Stimulated activated CD4-positive, alpha-beta T cell treated with anti-CD3 and anti-CD28 coated beads, Interleukin-2, amount 100 ng/mL, for 24 hours (primary cell): ENCODE measurements around the gene ZFAND3.
"Not testable (repeated sequence)": the region's sequence is repeated elsewhere in the genome, so short reads cannot be mapped to it uniquely, and the experiment has no call there.

Experiments
- DNase-seq, 2 donors: peaks; one replicate each; pipeline ENCODE4 v3.0.0-alpha.2; 2020

Gene ZFAND3

GRCh38 chr6:38016824-38017223 is 197.3 kb downstream of the ZFAND3 start:
- DNase-seq = no peak

GRCh38 chr6:38018755-38019165 is 199.2 kb downstream of the ZFAND3 start:
- DNase-seq = no peak

DNA sequence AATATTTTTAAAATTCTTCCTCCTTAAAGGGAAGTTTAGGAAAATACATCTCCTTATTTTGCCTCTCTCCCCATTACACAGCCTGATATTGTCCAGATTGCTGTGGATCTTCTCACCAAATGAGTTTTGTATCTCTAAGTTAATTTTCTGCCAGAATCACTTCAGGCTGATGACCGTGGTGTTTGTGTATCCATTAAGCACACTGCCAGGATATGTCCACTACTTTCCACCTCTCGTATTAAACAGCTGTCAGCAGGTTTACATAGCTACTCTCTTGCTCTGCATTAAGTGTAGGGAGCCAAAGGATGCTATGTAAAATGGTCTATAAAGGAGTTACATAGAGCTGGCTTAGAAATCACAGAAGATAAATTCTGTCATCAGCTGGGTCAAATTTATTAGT is 201.1 kb downstream of the ZFAND3 start:
- no peak for DNase-seq

DNA sequence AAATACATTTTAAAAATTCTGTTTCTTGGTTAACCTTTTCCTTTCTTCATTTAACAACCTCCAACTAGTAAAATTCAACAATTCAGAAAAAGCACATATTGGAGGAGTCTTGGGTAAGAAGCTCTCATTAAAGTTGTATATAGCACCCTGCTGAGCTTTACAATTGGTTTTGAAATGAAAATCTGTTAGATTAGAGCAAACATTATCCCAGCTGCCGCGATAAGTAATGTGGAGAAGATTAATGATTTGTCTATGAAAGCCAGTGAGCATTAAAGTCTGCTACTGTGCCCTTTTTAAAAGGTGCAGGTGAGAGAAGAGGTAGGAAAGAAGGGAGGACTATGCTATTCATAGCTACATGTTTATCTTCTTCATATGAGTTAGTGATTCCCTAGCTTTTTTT is 201.5 kb downstream of the ZFAND3 start:
- no peak for DNase-seq

DNA sequence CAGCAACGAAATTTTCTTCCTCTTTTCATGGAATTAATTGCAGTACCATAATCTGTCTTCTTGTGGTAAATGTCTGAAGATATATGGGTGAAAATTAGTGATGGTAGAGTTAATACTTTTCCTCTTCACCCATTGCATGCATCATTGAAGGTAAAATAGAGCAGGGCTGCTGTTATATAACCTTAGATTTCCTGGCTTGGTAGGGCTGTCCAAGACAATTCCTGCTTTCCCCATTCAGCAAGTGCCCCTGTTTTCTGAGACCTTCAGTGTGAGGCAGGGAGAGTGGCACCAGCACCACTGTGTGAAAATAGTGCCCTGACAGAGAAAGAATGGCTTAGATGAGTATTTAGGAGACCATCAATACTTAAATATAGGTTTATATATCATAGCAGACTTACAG is 202.0 kb downstream of the ZFAND3 start:
- DNase-seq = no peak

- DNase-seq = no peak
These were observed 203.2 kb downstream of the ZFAND3 start for GRCh38 chr6:38022688-38023087.

GRCh38 chr6:38024908-38025307 is 205.4 kb downstream of the ZFAND3 start:
- no peak for DNase-seq

DNA sequence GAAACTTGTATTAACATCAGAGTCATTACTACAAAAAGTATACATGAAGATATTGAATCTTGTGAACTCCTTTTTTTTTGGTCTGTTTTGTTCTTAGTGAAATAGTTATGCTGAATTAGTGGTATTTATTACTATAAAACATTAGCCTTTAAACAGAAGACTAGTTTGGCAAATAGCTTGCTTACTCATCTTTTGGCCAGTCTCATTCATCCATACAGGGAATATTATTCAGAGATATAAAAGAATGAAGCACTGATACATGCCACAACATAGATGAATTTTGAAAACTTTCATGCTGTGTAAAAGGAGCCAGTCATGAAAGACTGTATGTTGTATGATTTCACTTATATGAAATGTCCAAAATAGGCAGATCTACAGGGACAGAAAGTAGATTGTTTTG is 205.9 kb downstream of the ZFAND3 start:
- no peak for DNase-seq

- DNase-seq = no peak
These were observed 208.3 kb downstream of the ZFAND3 start for GRCh38 chr6:38027685-38028373.

DNA sequence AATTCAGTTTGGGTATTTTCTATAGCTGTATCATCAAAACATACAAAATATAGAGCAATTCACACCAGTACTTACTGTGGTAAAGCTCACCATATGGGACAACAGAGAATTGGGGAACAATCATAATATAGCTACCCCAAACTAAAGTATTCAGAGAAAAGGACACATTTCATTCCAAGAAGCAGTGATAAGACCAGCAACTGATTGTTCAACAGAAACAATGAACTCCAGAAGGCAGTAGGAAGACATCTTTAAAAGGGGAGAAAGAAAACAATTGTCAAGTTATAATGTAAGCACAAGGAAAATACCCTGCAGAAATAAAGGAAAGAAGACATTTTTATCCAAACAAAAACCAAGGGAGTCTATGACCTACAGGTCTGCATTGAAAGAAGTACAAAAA is 210.9 kb downstream of the ZFAND3 start:
- no peak for DNase-seq

DNA sequence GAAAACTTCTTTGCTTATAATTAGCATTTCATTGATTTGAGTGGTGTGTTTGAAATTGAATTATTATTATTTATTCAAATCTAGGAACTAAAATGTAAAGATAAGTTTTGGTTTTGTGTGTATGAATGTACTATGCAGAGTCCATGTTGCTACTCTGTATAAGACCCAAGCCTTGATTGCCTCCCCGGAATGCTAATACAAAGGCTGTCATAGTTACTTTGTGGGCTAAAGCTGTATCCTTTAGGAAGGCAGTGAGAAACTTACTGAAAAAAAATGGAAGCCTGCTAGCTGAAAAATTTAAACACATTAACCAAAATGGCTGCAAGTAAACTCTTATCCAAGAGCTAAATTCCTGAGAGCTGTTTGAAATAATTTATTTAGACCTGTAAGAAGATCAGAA is 213.3 kb downstream of the ZFAND3 start:
- no peak for DNase-seq

DNA sequence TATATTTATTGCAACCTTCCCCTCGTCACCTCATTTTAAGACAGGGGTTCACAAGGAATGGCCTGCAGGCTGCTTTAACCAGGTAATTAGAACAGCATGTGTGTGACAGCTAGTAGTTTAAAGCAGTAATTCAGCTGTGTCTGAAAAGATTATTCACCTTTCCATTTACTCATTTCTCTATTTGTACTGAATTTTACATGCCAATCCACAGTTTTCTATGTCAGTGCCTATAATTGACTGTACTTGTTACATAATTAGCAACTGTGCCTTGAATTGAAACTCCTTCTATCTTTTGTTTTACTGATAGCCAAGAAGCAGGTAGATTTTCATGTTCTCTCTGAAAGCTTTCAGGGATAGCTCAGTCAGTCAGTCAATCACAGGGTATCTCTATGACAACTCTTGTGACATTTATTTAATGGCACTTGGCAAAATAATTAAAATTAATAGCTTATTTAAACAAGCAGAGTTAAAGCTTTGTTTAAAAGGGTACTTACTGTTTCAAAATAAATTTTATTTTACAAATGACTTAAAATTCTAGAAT is 214.0 kb downstream of the ZFAND3 start:
- DNase-seq = no peak

- DNase-seq = no peak
These were observed 214.9 kb downstream of the ZFAND3 start for GRCh38 chr6:38034274-38034914.

GRCh38 chr6:38035478-38035877 is 216.0 kb downstream of the ZFAND3 start:
- no peak for DNase-seq

DNA sequence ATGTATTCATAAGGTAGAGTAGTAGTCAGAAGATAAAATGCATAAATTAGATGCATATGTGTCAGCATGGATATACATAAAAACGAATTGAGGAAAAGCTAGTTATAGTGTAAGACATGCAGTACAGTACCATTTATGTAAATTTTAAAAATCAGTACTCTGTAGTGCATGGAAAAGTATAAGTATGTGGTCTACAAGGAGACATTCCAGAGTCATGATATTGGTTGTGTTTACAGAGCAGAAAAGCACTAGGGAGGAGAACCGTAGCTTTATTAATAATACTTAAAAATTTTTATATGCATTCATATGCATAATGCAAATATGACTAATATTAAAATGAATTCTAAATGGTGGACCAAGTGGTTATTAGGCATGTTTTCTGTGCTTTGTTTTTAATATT is 220.0 kb downstream of the ZFAND3 start:
- no peak for DNase-seq

DNA sequence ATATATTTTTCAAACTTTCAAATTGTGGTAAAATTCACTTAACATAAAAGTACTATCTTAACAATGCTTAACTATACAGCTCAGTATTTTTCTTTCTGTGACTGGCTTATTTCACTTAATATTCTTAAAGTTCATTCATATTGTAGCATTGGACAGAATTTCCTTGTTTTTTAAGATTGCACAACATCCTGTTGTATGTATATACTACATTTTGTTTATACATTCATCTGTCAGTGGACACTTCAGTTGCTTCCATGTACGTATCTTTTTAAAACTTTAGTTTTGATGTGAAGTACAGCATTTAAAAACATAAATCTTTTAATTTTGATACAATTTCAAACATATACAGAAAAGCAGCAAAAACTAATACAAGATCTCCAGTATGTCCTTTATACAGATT is 220.7 kb downstream of the ZFAND3 start:
- DNase-seq = no peak

GRCh38 chr6:38043259-38043753 is 223.8 kb downstream of the ZFAND3 start:
- DNase-seq = no peak

- DNase-seq = no peak
These were observed 226.3 kb downstream of the ZFAND3 start for GRCh38 chr6:38045701-38046305.

- DNase-seq = no peak
These were observed 228.0 kb downstream of the ZFAND3 start for GRCh38 chr6:38047562-38047961.

- not testable (repeated sequence) for DNase-seq
These were observed 230.4 kb downstream of the ZFAND3 start for GRCh38 chr6:38049861-38050397.

DNA sequence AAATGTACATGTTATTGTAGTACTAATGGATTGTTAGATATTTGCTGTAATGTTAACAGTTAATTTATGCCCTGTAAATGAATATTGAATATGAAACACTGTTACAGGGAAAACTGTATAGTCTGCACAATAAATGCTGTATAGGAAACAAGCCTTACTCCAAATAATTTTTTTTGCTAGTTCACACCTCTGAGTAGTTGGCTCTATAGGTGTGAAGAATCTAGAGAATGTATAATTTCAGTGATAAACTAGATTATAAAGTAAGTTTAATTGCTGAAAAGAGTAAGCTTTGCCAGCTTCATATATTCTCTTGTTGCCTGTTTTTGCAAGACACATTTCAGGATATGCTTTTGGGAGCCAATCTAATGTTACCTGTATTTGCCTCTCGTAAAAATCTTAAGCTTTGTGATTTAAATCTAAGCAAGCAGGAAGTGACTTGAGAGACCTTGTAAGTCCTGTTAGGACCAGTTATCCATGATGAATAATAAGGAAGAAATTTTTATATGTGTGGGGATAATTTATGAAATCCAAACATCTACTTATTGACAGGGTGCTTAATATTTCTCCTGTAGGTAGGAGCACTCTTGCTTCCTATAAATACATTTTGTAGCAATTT is 232.4 kb downstream of the ZFAND3 start:
- no peak for DNase-seq

GRCh38 chr6:38054527-38055202 is 235.1 kb downstream of the ZFAND3 start:
- DNase-seq = no peak

- no peak for DNase-seq
These were observed 235.7 kb downstream of the ZFAND3 start for GRCh38 chr6:38055203-38055589.
